H1 (cell line): ENCODE data around the gene SRPX2. TPM values are rescaled to one million over a fixed set of nuclear protein-coding genes. Genes with fewer than 3 reads are reported as not detected.

Experiments used
- CTCF ChIA-PET: fragments of 300-600 bp; sonication (Branson Sonifier 250); formaldehyde crosslinking; loops from one replicate; lab custom pipeline; 2021; ENCODE audit not compliant: partially characterized antibody; lab: Charles Lee
- POLR2A ChIA-PET: fragments of 300-600 bp; sonication (Branson Sonifier 250); formaldehyde crosslinking; loops from one replicate; lab custom pipeline; 2021; ENCODE audit warnings: inconsistent platforms; ENCODE audit not compliant: partially characterized antibody; lab: Charles Lee
- DNase-seq, 2 experiments: peaks; one replicate each; pipeline versions ENCODE4 v3.0.0 to v3.0.0-alpha.2; 2010 to 2022; ENCODE audit warnings: low spot score in 2 of 2, low read depth in 1 of 2, mixed read lengths in 1 of 2
- FAIRE-seq: peaks from 2 replicates; lab custom pipeline; 2011; peaks lifted over from hg19 to GRCh38; lab: Jason Lieb, UNC
- H2AFZ ChIP-seq: 2 replicates; pipeline ENCODE4 v1.8.1; 2012; ENCODE audit warnings: low read length, inconsistent platforms
- H2AK5ac ChIP-seq: 2 replicates; pipeline ENCODE4 v1.6.1; 2013; ENCODE audit warnings: low read depth, low read length
- H2BK120ac ChIP-seq: replicated peaks from 2 replicates; pipeline ENCODE3; 2013; ENCODE audit warnings: low read depth, low read length, inconsistent platforms
- H2BK12ac ChIP-seq: 2 replicates; pipeline ENCODE4 v1.6.1; 2013; ENCODE audit warnings: low read depth, low read length
- H2BK15ac ChIP-seq: 2 replicates; pipeline ENCODE4 v1.6.1; 2013; ENCODE audit warnings: low read length
- H2BK20ac ChIP-seq: 2 replicates; pipeline ENCODE4 v1.6.1; 2013; ENCODE audit warnings: low read length
- H2BK5ac ChIP-seq: 2 replicates; pipeline ENCODE4 v1.6.1; 2013; ENCODE audit warnings: low read depth, low read length
- H3K14ac ChIP-seq: 2 replicates; pipeline ENCODE4 v1.6.1; 2013; ENCODE audit warnings: inconsistent platforms; ENCODE audit not compliant: insufficient read length
- H3K18ac ChIP-seq: 2 replicates; pipeline ENCODE4 v1.6.1; 2013; ENCODE audit warnings: low read length; ENCODE audit errors: extremely low read depth
- H3K23ac ChIP-seq: 2 replicates; pipeline ENCODE4 v1.6.1; 2013; ENCODE audit warnings: inconsistent platforms; ENCODE audit not compliant: insufficient read length
- H3K23me2 ChIP-seq: 2 replicates; pipeline ENCODE4 v1.6.1; 2013; ENCODE audit warnings: low read depth, low read length
- H3K27ac ChIP-seq: 2 replicates; pipeline ENCODE4 v1.6.1; 2011; ENCODE audit warnings: low read depth, low read length, inconsistent platforms
- H3K27me3 ChIP-seq, 4 experiments: replicated peaks in 1 of 4; 1 replicate in 1 of 4; 2 replicates in 3 of 4; pipeline versions ENCODE4 v1.6.1 to v1.8.1; 2011 to 2013; ENCODE audit warnings: low read length in 3 of 4, mild to moderate bottlenecking in 3 of 4, inconsistent platforms in 2 of 4, mixed read lengths in 2 of 4, moderate library complexity in 1 of 4; ENCODE audit not compliant: control insufficient read depth in 3 of 4, insufficient read depth in 3 of 4; ENCODE audit errors: extremely low read depth in 1 of 4
- H3K36me3 ChIP-seq, 4 experiments: 2 replicates each; pipeline versions ENCODE4 v1.6.1 to v1.8.1; 2011 to 2013; ENCODE audit warnings: mild to moderate bottlenecking in 4 of 4, low read length in 3 of 4, moderate library complexity in 2 of 4, control low read depth in 1 of 4, inconsistent platforms in 1 of 4; ENCODE audit not compliant: insufficient read depth in 4 of 4, control insufficient read depth in 2 of 4
- H3K4ac ChIP-seq: replicated peaks from 2 replicates; pipeline ENCODE3; 2013; ENCODE audit warnings: low read length, low read depth, mixed read lengths, inconsistent platforms; ENCODE audit not compliant: insufficient read length
- H3K4me1 ChIP-seq, 4 experiments: replicated peaks in 1 of 4; 1 replicate in 1 of 4; 2 replicates in 3 of 4; pipeline versions ENCODE4 v1.6.1 to v1.8.1; 2011 to 2013; ENCODE audit warnings: low read length in 3 of 4, inconsistent platforms in 2 of 4, mixed read lengths in 1 of 4; ENCODE audit not compliant: insufficient read depth in 4 of 4, control insufficient read depth in 3 of 4
- H3K4me2 ChIP-seq, 2 experiments: 2 replicates each; pipeline versions ENCODE4 v1.6.1 to v1.8.1; 2011 to 2013; ENCODE audit warnings: low read depth in 2 of 2, low read length in 2 of 2, control low read depth in 1 of 2, inconsistent platforms in 1 of 2, mild to moderate bottlenecking in 1 of 2; ENCODE audit not compliant: insufficient read depth in 1 of 2
- H3K4me3 ChIP-seq, 4 experiments: fragments of 200-600, 300-600 bp in 1 of 4; sonication (generic), shearing (Covaris generic), sonication (Bioruptor Twin) in 1 of 4; 2 replicates each; pipeline versions ENCODE4 v1.5.1 to v1.8.1; 2011 to 2016; ENCODE audit warnings: low read length in 4 of 4, low read depth in 3 of 4, control low read depth in 2 of 4, inconsistent platforms in 2 of 4, mild to moderate bottlenecking in 2 of 4, mixed read lengths in 1 of 4, moderate library complexity in 1 of 4; ENCODE audit not compliant: insufficient read depth in 2 of 4; ENCODE audit errors: extremely low read depth in 1 of 4
- H3K56ac ChIP-seq: replicated peaks from 2 replicates; pipeline ENCODE3; 2013; ENCODE audit warnings: low read depth, mild to moderate bottlenecking, mixed read lengths, low read length, inconsistent platforms; ENCODE audit not compliant: insufficient read length
- H3K79me1 ChIP-seq: 2 replicates; pipeline ENCODE4 v1.6.1; 2013; ENCODE audit warnings: low read depth, low read length, control low read depth
- H3K79me2 ChIP-seq, 2 experiments: 2 replicates each; pipeline versions ENCODE4 v1.6.1 to v1.8.1; 2012 to 2013; ENCODE audit warnings: low read length in 2 of 2, mild to moderate bottlenecking in 2 of 2, inconsistent platforms in 1 of 2; ENCODE audit not compliant: insufficient read depth in 2 of 2, control insufficient read depth in 1 of 2
- H3K9ac ChIP-seq, 4 experiments: replicated peaks in 1 of 4; 1 replicate in 1 of 4; 2 replicates in 3 of 4; pipeline versions ENCODE4 v1.6.1 to v1.8.1; 2011 to 2013; ENCODE audit warnings: low read depth in 3 of 4, low read length in 3 of 4, control low read depth in 2 of 4, mild to moderate bottlenecking in 2 of 4, moderate library complexity in 2 of 4, inconsistent platforms in 1 of 4; ENCODE audit errors: extremely low read depth in 1 of 4
- H3K9me3 ChIP-seq, 2 experiments: 2 replicates each; pipeline versions ENCODE4 v1.6.1 to v1.8.1; 2012 to 2013; ENCODE audit warnings: mild to moderate bottlenecking in 2 of 2, moderate library complexity in 2 of 2, control low read depth in 1 of 2, inconsistent platforms in 1 of 2, low read depth in 1 of 2, low read length in 1 of 2, mixed read lengths in 1 of 2; ENCODE audit not compliant: insufficient read depth in 2 of 2
- H4K20me1 ChIP-seq, 2 experiments: replicated peaks in 1 of 2; 2 replicates each; pipeline versions ENCODE3 to v1.8.1; 2011 to 2013; ENCODE audit warnings: inconsistent platforms in 2 of 2, low read length in 2 of 2, mild to moderate bottlenecking in 1 of 2; ENCODE audit not compliant: insufficient read depth in 2 of 2, control insufficient read depth in 1 of 2
- H4K5ac ChIP-seq: 2 replicates; pipeline ENCODE4 v1.6.1; 2013; ENCODE audit warnings: low read length, low read depth, mixed read lengths, inconsistent platforms; ENCODE audit not compliant: insufficient read length
- H4K8ac ChIP-seq: 2 replicates; pipeline ENCODE4 v1.8.0; 2013; ENCODE audit warnings: mild to moderate bottlenecking, moderate library complexity, low read length, inconsistent platforms; ENCODE audit not compliant: insufficient read depth; ENCODE audit errors: extremely low read depth
- H4K91ac ChIP-seq: replicated peaks from 2 replicates; pipeline ENCODE3; 2013; ENCODE audit warnings: low read length, mixed read lengths, inconsistent platforms; ENCODE audit not compliant: insufficient read length
- BACH1 ChIP-seq: IDR thresholded peaks from 2 replicates; pipeline ENCODE4 v1.6.1; 2012; ENCODE audit warnings: low read length, improper control_type of control experiment
- BCL11A ChIP-seq, 2 experiments: IDR thresholded peaks; one replicate each; pipeline ENCODE4 v1.6.1; 2011; ENCODE audit warnings: low read depth in 2 of 2, low read length in 2 of 2, mild to moderate bottlenecking in 2 of 2
- BRCA1 ChIP-seq: IDR thresholded peaks from 2 replicates; pipeline ENCODE4 v1.6.1; 2012; ENCODE audit warnings: low read depth, low read length, improper control_type of control experiment
- EZH2 ChIP-seq: fragments of 200-600 bp; sonication (generic); IDR thresholded peaks from 2 replicates; pipeline ENCODE4 v1.7.1; 2012; ENCODE audit warnings: low read depth, mild to moderate bottlenecking, moderate library complexity, low read length, inconsistent platforms; ENCODE audit not compliant: severe bottlenecking
- HDAC6 ChIP-seq: IDR thresholded peaks from one replicate; pipeline ENCODE4 v1.7.1; 2012; ENCODE audit warnings: low read depth, mild to moderate bottlenecking, inconsistent platforms, low read length, moderate library complexity
- KDM4A ChIP-seq: IDR thresholded peaks from one replicate; pipeline ENCODE4 v1.7.1; 2012; ENCODE audit warnings: low read depth, mild to moderate bottlenecking, moderate library complexity, low read length, inconsistent platforms; ENCODE audit not compliant: severe bottlenecking
- KDM5A ChIP-seq: fragments of 200-600 bp; IDR thresholded peaks from 2 replicates; pipeline ENCODE4 v1.7.1; 2012; ENCODE audit warnings: mild to moderate bottlenecking, low read length, inconsistent platforms, mixed read lengths
- MAFK ChIP-seq: IDR thresholded peaks from 2 replicates; pipeline ENCODE4 v1.6.1; 2012; ENCODE audit warnings: low read depth, mild to moderate bottlenecking, improper control_type of control experiment, low read length
- POLR2A ChIP-seq, 2 experiments: IDR thresholded peaks; 1 replicate in 1 of 2; 2 replicates in 1 of 2; pipeline ENCODE4 v1.6.1; 2011; ENCODE audit warnings: low read depth in 2 of 2, low read length in 2 of 2, mild to moderate bottlenecking in 2 of 2; ENCODE audit errors: control extremely low read depth in 1 of 2
- RBBP5 ChIP-seq: IDR thresholded peaks from 2 replicates; pipeline ENCODE4 v1.7.1; 2012; ENCODE audit warnings: low read depth, mild to moderate bottlenecking, inconsistent platforms, low read length, moderate library complexity, borderline replicate concordance
- SIX5 ChIP-seq: IDR thresholded peaks from 2 replicates; pipeline ENCODE4 v1.6.1; 2011; ENCODE audit warnings: mild to moderate bottlenecking, low read depth, low read length
- SP1 ChIP-seq: IDR thresholded peaks from 2 replicates; pipeline ENCODE4 v1.6.1; 2011; ENCODE audit warnings: low read depth, low read length
- SP2 ChIP-seq: IDR thresholded peaks from 2 replicates; pipeline ENCODE4 v1.6.1; 2012; ENCODE audit warnings: mild to moderate bottlenecking, low read length, inconsistent platforms
- TAF1 ChIP-seq: IDR thresholded peaks from 2 replicates; pipeline ENCODE4 v1.6.1; 2011; ENCODE audit warnings: mild to moderate bottlenecking, low read depth, low read length
- polyA plus RNA-seq, 7 experiments: library from polyadenylated mRNA; depleted of rRNA in 3 of 7; stranded (reverse) in 5 of 7; unstranded in 2 of 7; fragments of >200 nt in 5 of 7; fragments of 200-250 nt in 2 of 7; gene quantifications; 1 replicate in 5 of 7; 2 replicates in 1 of 7; 4 replicates in 1 of 7; pipeline versions ENCODE4 v1.2.1 to v1.2.3, GENCODE V29; 2011 to 2013; ENCODE audit warnings: missing spikeins in 2 of 7, mixed read lengths in 2 of 7
- total RNA-seq: library from RNA; stranded (reverse); fragmentation: NEBNext Ultra II Directional; extraction: Animal tissue kit (Norgen Biotek cat#: 25700); gene quantifications from 2 replicates; pipeline ENCODE4 v1.2.1, GENCODE V29; 2021
- TF ChIP-seq, protein P1 (sequence below): IDR thresholded peaks from 2 replicates; pipeline ENCODE4 v1.6.1; 2012; ENCODE audit warnings: inconsistent platforms

Gene SRPX2
- total and polyA plus RNA-seq, 2 of the 8 experiments (the other 6 are each of a cell fraction or from before 2014, with no cell fraction given) = not detected

DNA sequence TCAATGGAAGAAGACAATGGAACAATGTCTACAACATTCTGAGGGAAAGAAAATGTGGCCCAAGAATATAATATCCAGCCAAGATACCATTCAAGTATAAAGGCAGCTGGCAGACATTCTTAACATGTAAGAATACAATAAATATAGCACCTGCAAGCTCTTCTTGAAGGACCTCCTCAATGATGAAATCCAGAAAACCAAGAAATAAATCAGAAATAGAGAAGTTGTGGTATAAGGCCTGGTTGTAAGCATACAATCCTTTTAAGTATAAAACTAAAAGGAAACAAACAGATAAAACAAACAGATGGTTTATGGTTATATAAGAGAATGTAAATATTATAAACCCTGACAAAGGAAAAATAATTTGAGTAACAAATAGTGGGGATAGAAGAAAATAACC, 54.6 kb downstream of the SRPX2 start:
- Histone ChIP-seq H3K9ac (no peak overlapping the region), H3K27me3 (no peaks in the 10 kb centered on the region), H2BK120ac (no peak overlapping the region), H3K79me1 (no peaks in the 10 kb centered on the region), H3K23me2 (no peaks in the 10 kb centered on the region), H3K4ac (no peak overlapping the region), H3K36me3 (no peaks in the 10 kb centered on the region), H2BK5ac (no peak overlapping the region), H3K18ac (no peak overlapping the region), H3K9me3 (no peaks in the 10 kb centered on the region), H2BK12ac (no peak overlapping the region), H3K14ac (no peak overlapping the region), H3K4me1 (no peaks in the 10 kb centered on the region), H3K27ac (no peak overlapping the region), H4K5ac (no peak overlapping the region), H2BK15ac (no peak overlapping the region), H4K20me1 (no peaks in the 10 kb centered on the region), H3K4me2 (no peak overlapping the region), H3K23ac (no peak overlapping the region), H3K56ac (no peak overlapping the region), H4K91ac (no peak overlapping the region), H2BK20ac (no peak overlapping the region), H2AK5ac (no peak overlapping the region), H3K4me3 (no peak overlapping the region), H2AFZ (no peak overlapping the region), H4K8ac (no peak overlapping the region), H3K79me2 (no peaks in the 10 kb centered on the region)
- DNase-seq (no peak), FAIRE-seq (no peak)
- ChIA-PET POLR2A (no interaction called here), CTCF (interaction anchor here (1.0 kb wide), 1 partner anchor 13 kb away, joined by 3 read pairs; no protein-coding TSS in a partner anchor)
- TF ChIP-seq KDM5A (no peak), BACH1 (no peak), BRCA1 (no peak), EZH2 (no peak), POLR2A (IDR thresholded peaks at IDR 0.05; ENCODE audit: control extremely low read depth in 1 of 2, low read depth in 2 of 2, low read length in 2 of 2) (no peak), RBBP5 (no peak), MAFK (no peak), SP2 (no peak), SP1 (no peak), BCL11A (IDR thresholded peaks at IDR 0.05; ENCODE audit: low read depth in 2 of 2, low read length in 2 of 2) (no peak), SIX5 (no peak), HDAC6 (no peak), TAF1 (no peak), KDM4A (no peak)
- TF ChIP-seq, protein P1, sequence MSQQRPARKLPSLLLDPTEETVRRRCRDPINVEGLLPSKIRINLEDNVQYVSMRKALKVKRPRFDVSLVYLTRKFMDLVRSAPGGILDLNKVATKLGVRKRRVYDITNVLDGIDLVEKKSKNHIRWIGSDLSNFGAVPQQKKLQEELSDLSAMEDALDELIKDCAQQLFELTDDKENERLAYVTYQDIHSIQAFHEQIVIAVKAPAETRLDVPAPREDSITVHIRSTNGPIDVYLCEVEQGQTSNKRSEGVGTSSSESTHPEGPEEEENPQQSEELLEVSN = no peak
